ENCODE results near the gene ELF4. TPM values are rescaled to one million over a fixed set of nuclear protein-coding genes. Genes with fewer than 3 reads are reported as not detected.

ELF4 gene
- total and polyA plus RNA-seq, 2 experiments from 2014 or later, result 0.50 to 1.8 TPM

DNA sequence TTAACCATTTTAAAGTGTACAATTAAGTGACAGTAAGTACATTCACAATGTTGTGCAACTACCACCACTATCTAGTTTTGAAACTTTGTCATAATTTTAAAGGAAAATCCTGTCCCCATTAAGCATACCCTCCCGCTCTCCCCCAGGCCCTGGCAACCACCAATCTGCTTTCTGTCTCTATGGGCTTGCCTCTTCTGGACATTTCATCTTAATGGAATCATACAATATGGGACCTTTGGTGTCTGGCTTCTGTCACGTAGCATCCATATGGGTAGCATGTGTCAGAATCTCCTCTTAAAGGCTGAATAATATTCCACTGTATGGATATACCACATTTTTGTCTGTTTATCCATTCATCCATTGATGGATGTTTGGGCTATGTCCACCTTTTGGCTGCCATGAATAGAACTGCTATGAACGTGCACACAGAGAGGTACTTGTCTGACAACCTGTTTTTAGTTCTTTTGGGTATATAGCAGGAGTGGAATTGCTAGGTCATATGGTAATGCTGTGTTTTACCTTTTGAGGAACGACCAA lies 61.5 kb downstream of the ELF4 start (continued):
- TF ChIP-seq POLR2AphosphoS5 (IDR thresholded peaks at IDR 0.05; ENCODE audit: low read depth) (no peak), CTCF (conservative IDR thresholded peaks at IDR 0.05; ENCODE audit: low read depth in 2 of 2) (no peak)
- TF ChIP-seq, protein P1, sequence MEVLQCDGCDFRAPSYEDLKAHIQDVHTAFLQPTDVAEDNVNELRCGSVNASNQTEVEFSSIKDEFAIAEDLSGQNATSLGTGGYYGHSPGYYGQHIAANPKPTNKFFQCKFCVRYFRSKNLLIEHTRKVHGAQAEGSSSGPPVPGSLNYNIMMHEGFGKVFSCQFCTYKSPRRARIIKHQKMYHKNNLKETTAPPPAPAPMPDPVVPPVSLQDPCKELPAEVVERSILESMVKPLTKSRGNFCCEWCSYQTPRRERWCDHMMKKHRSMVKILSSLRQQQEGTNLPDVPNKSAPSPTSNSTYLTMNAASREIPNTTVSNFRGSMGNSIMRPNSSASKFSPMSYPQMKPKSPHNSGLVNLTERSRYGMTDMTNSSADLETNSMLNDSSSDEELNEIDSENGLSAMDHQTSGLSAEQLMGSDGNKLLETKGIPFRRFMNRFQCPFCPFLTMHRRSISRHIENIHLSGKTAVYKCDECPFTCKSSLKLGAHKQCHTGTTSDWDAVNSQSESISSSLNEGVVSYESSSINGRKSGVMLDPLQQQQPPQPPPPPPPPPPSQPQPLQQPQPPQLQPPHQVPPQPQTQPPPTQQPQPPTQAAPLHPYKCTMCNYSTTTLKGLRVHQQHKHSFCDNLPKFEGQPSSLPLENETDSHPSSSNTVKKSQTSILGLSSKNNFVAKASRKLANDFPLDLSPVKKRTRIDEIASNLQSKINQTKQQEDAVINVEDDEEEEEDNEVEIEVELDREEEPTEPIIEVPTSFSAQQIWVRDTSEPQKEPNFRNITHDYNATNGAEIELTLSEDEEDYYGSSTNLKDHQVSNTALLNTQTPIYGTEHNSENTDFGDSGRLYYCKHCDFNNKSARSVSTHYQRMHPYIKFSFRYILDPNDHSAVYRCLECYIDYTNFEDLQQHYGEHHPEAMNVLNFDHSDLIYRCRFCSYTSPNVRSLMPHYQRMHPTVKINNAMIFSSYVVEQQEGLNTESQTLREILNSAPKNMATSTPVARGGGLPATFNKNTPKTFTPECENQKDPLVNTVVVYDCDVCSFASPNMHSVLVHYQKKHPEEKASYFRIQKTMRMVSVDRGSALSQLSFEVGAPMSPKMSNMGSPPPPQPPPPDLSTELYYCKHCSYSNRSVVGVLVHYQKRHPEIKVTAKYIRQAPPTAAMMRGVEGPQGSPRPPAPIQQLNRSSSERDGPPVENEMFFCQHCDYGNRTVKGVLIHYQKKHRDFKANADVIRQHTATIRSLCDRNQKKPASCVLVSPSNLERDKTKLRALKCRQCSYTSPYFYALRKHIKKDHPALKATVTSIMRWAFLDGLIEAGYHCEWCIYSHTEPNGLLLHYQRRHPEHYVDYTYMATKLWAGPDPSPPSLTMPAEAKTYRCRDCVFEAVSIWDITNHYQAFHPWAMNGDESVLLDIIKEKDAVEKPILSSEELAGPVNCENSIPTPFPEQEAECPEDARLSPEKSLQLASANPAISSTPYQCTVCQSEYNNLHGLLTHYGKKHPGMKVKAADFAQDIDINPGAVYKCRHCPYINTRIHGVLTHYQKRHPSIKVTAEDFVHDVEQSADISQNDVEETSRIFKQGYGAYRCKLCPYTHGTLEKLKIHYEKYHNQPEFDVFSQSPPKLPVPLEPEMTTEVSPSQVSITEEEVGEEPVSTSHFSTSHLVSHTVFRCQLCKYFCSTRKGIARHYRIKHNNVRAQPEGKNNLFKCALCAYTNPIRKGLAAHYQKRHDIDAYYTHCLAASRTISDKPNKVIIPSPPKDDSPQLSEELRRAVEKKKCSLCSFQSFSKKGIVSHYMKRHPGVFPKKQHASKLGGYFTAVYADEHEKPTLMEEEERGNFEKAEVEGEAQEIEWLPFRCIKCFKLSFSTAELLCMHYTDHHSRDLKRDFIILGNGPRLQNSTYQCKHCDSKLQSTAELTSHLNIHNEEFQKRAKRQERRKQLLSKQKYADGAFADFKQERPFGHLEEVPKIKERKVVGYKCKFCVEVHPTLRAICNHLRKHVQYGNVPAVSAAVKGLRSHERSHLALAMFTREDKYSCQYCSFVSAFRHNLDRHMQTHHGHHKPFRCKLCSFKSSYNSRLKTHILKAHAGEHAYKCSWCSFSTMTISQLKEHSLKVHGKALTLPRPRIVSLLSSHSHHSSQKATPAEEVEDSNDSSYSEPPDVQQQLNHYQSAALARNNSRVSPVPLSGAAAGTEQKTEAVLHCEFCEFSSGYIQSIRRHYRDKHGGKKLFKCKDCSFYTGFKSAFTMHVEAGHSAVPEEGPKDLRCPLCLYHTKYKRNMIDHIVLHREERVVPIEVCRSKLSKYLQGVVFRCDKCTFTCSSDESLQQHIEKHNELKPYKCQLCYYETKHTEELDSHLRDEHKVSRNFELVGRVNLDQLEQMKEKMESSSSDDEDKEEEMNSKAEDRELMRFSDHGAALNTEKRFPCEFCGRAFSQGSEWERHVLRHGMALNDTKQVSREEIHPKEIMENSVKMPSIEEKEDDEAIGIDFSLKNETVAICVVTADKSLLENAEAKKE (CRISPR knock-in tag; IDR thresholded peaks at IDR 0.05), result no peak

DNA sequence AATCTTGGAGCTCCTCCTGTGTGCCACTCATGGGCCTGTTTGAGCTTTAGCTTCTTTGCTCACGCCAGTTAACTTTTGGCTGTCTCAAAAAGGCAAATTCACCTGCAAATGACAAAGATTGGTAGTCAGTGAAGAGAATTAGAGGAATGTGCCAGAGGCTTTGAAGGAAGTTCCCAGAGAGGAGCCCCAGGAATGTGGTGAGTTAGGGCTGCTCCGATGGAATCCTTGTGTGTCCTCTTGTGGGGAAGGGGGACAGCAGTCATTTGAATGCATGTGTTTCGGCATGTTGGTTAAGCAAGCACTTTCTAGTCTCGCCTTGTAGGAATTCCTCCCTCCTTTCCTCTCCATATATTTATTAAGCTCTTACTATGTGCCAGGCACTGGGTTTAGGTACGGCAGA lies 62.9 kb downstream of the ELF4 start:
- H3K27ac Mint-ChIP-seq, result no peak overlapping the region
- DNase-seq (ENCODE audit: low spot score) (peak; percentile 53), ATAC-seq (no peak)
- no peaks in the 10 kb centered on the region for H3K4me1 ChIP-seq (ENCODE audit: insufficient read depth)
- H3K36me3 ChIP-seq (ENCODE audit: insufficient read depth), result no peaks in the 10 kb centered on the region
- H3F3A ChIP-seq (replicated peaks; ENCODE audit: low read depth), result no peaks in the 10 kb centered on the region
- no peaks in the 10 kb centered on the region for H3K27me3 ChIP-seq (ENCODE audit: insufficient read depth)
- H3K79me2 ChIP-seq (replicated peaks; ENCODE audit: insufficient read depth), result no peaks in the 10 kb centered on the region
- no peaks in the 10 kb centered on the region for H3K9me3 Mint-ChIP-seq
- no peak overlapping the region for H3K4me2 ChIP-seq
- H4K20me1 ChIP-seq (replicated peaks; ENCODE audit: insufficient read depth), result no peaks in the 10 kb centered on the region
- no peak overlapping the region for H2AFZ ChIP-seq
- H3K4me1 Mint-ChIP-seq, result no peaks in the 10 kb centered on the region
- no peaks in the 10 kb centered on the region for H3K27me3 Mint-ChIP-seq (ENCODE audit: insufficient read depth, low read depth, poor library complexity)
- H3K9me2 ChIP-seq (ENCODE audit: insufficient read depth), result no peaks in the 10 kb centered on the region
- no peak overlapping the region for H3K4me3 ChIP-seq
- H3K27ac ChIP-seq (ENCODE audit: low read depth), result no peak overlapping the region
- TF ChIP-seq ZNF331 (CRISPR knock-in tag; IDR thresholded peaks at IDR 0.05; ENCODE audit: low read depth), result no peak
- TF ChIP-seq, protein P1 (CRISPR knock-in tag; IDR thresholded peaks at IDR 0.05), result no peak
- H3K4me3 Mint-ChIP-seq, result no peak overlapping the region
- peaks cover 3% of the 10 kb centered on the region; the same call in 2 of the 3 replicates for H3K36me3 Mint-ChIP-seq (ENCODE audit: low read depth)
